ENCODE measurements around the gene QSOX2.
"Not testable (repeated sequence)": the region's sequence is repeated elsewhere in the genome, so short reads cannot be mapped to it uniquely, and the experiment has no call there.

The QSOX2 gene

DNA sequence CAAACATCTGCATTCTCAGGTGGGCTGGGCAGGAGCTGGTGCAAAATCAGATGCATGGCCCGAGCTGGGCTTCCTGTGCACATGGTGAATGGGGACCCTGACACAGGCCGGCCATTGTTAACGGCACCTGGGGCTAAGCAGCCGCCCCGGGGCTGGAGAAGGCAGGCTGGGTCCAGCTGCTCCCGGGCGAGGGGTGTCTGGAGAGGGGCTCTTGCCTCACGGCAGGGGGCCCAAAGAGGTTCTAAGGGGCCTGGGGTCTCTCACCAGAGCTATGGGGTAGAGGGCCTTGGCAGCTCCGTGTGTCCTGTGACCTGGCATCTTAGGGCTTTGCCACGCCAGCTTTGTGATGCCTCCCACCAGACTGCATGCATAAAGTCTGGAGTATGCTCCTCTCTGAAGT, 5.1 kb upstream of the QSOX2 start:
- no peak for DNase-seq

DNA sequence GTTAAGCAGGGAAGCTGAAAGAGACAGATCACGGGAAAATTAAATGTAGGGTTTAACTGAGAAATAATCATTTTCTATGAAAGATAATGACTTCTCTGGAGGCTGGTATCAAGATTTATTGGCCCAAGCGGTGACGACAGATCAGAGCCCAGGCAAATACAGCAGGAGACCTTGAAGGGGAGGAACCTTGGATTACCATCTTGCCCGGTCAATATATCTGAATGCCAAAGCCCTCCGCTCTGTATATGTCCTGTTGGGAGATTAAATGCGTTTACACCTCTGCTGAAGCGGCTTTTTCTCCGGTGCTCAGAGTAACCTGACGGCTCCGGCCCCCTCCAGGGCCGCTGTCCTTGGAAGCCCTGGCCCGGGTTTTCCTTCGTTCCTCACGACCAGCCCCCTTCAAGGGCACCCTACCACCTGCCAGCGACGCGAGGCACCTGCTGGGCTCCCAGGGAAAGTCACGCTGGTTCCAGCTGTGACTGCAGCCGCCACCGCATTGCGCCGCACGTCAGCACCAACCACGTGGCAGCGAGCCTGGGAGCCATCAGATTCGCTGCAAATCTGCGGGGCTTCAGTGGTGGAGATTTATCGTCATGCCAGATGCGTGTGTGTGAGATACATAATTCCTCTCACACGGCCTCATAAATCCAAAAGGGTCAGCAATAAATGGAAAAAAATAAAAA, 4.4 kb upstream of the QSOX2 start:
- DNase-seq = peak; percentile 14 to 46

DNA sequence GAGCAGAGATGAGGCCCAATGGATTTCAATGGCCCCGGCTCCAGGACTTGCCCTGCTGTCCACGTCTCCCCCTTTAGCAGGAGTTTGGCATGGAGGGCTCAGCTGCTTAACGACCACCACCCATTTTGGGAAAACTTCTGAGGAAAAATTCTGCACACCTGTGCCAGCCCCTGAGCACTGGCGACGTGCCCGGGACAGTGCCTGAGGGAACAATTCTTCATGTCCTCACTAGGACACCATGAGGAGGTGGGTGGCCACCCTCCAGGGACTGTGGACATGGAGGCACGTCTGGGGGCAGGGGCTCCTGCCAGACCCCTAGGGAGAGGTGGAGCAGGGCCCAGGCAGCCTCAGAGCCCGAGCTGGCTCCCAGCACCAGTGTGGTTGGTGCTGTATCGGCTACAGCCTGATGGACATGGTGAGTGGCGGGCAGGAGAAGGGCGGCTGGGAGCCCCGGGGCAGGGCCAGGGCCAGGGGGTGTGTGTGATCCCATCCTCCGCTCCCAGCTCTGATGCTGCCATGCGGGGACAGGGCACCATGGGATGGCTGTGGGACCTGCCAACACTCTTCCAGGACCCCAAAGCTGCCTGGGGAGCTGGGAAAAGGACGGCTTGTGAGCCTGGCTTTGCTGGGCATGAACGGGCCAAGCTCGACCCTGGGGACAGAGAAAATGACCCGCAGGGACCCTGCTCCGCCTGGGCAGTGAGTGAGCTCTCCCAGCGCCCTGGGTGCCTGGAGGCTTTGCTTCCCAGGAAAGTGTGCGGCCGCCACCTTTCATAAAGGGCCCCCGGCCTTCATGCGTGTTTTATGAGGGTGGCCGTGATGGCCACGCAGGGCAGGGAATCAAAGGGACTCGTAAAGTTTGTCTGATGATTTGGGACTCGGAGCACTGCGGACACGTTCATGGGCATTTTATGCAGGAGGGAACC, 3.6 kb upstream of the QSOX2 start:
- DNase-seq = no peak

DNA sequence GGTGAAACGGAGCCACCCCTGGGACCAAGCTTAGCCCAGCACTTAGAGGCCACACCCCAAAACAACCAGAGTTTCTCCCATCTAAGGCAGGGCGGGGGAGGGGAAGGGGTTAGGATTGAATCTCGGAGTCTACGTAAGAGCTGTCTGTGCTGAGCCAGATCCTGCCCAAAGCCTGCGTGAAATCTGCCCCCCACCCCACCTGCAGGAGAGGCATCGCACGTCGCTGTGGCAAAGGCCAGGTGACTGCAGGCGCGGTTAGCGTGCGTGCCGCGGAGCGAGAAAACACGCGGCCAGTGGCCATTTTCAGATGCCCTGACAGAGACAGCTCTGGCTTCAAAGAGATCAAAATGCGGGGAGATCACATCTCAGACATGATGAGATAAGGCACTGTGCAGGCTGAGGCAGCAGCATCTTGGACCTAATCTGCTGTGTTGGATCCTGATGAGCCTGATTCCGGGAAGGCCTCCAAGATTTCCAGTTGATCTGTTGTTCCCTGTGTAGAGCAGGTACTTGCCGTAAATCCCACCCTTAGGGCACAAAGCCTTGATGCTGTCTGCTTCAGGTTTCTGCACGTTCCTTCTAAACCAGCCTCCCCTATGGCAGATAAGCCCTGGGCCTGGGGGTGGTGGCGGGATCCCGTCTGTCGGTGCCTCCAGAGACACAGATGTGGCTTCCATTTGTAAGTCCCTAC, 2.5 kb upstream of the QSOX2 start:
- no peak for DNase-seq

DNA sequence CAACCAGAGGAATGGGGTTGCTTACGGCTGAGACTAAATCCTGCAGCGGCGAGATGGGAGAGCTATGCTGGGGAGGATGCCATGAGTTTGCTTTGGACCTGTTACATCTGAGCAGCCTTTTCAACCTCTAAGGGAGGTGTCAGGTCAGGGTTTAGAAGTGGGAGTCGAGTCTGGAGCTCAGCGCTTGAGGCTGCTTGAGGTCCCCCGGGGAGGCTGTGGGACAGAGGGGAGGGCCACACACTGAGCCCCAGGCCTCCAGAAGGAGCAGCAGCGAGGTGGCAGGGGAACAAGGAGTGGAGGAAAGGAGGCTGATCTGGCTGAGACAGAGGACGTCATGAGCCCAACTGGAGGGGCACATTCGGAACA, 1.9 kb upstream of the QSOX2 start:
- no peak for DNase-seq

DNA sequence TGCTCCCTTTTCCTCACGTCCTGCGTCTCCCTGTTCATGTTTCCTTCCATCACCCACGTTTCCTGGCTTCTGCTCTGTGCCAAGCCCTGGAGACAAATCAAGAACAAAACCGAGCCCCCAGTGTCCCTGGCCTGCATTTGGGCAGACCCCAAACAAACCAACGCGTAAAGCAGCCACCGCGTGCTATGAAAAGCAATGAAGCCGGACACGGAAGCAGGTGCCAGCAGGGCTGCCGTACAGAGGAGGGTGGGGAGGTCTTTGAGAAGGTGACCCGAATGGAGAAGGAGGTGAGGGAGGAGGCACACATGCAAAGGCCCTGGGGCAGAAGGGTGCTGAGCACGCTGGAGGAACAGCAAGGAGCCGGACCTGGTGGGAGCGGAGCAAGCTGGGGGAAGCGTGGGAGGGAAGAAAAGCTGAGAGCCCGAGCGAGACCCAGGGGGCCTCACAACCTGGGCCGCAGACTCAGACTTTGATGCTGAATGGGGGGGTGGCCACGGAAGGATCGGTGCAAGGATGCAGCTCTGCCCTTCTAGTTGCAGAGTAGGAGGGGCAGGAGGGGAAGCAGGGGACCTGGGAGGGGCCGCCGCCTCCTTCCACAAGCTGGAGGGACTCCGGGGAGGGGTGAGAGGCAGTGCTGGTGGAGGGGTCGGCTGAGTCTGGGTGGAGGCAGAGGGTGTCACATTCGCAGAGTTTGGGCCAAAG, 1.4 kb upstream of the QSOX2 start:
- no peak for DNase-seq

DNA sequence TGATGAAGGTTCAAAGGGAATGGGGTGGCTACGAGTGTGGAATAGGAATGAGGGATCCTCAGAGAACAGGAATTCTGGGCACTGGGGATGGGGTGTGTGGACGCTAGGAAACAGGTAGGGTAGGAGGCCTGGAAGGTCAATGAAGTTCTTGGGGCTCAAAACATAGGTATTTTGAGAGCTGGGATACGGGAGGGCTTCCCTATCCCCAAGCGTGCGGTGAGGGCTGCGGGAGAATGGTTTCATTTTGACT, 718 bp downstream of the QSOX2 start:
- DNase-seq = no peak

DNA sequence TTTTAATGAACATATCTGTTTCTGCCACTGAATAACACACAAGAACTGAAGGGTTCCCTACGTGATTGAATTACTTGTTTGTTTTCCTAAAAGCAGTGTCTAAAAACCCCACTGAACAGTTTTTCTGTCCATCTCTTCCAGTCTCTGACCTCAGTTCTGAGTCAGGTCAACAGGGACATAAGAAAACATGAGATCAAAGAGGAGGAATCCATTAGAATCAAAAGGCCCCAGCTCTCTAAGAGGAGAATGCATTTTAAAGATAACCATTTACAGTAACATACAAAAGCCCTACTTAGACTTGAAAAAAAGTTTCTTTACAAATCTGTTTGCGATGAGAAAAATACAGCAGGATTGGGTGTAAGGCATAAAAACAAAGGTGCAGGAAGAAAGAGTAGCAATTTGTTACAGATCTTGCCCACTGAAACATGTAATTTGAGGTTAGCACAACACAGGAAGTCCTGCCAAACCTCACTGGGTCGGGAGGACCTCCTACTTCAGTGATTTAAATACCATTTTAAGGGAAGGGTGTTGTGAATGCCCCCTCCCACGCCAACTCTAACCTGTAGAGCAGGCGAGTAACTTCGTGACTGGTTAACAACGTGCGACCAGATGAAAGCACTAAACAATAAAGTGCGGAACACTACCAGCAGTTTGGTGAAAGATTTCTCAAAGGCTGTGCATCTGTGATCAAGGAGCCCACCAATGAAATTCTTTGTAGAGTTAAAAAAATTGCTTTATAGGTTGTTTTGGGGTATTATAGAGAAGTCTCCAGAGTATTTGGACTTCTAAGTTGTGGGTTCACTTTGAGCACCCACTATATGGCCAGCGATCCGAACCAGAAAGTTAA, 1.3 kb downstream of the QSOX2 start:
- no peak for DNase-seq

DNA sequence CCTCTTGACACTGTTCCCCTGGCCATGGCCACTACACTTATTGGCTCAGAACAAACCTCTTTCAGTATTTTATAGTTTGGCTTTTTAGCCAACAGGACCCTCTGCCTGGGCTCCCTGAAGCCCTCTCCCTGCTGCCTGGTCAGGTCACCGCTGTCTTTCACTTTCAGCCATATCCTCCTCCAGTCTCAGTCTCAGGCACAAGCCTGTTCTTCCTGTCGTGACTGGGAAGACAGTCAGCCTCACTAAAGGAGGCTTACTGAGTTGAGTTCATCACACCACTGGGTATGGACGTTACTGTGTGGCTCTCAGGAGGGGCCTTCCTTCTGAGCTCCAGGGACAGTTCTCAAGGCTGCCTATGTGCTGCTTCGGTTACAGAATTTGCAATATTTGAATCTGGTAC, 2.0 kb downstream of the QSOX2 start:
- no peak for DNase-seq

DNA sequence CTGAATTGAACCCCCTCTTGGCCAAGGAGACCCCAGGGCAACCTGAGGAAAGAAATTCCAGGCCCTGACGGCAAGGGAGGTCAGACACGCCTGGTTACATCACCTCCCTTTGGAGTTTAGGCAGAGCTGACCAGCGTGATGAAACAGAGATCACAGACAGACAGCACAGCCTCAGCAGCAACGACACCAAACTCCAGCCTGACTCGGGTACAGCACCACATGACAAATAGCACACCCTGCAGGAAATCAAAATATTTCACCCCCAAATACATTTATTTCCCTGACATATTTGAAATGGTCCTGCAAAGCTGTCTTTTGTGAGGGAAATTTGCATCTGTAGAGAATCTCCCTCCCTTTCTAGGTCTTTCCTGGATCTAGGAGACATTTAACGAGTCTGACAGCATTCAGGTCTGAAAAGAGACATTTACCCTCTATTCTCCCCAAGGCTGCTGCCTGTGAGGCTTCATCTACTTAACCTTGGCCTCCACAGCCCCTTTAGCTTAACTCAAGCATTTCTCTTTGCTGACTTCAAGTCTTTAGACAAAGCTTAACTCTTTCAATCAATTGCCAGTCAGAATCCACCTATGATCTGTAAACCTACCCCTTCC, 2.6 kb downstream of the QSOX2 start:
- DNase-seq = no peak

DNA sequence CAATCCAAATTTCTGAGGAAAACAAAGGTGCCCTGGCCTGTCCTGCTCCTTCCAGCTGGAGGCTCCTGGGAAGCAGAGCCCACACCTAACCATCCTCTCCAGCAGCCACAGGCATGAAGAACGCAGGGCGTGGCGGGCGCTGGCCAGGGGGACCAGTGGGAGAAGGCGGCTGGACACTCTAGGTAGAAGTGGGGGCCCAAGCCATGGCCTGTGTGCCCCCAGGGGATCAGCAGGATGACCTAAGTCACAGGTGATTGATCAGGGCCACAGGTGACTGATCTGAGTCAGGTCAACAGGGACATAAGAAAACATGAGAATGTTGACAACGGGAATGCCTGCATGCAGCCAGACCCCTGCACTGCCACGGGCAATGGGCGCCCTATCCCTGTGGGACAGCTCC, 3.4 kb downstream of the QSOX2 start:
- DNase-seq = no peak

DNA sequence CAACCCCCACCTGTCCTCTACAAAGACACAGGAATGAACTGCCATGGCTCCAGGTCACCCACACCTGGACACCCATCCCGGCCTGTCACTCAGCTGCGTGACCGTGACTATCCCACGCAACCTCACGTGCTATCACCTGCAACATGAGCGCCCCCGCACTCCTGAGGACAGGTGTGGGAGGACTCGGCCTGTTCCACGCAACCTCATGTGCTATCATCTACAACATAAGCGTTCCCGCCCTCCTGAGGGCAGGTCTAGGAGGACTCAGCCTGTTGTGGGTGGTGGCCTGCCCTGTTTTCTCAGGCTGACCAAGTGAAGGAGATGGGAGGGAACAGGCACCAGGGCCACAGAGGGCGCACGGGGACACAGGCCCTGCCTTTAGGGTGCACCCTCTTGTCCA, 4.1 kb downstream of the QSOX2 start:
- no peak for DNase-seq

DNA sequence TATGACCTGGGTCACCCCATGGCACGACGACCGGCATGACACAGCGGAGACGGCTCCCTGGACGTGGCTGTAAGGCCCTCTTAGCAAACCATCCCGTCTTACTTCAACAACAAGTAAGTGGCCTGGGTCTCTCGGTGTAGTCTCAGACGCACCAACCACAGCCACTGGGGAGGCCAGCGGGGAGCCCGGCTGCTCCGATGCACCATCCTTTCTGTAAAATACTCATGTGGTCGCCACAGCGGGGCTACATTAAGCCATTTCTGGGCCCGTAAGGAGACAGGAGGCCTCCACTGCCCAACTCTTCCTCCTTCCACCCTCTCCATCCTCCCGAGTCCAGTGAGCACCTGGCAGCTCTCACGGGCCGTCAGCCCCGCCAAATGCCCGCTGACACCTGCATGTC, 4.7 kb downstream of the QSOX2 start:
- no peak for DNase-seq

DNA sequence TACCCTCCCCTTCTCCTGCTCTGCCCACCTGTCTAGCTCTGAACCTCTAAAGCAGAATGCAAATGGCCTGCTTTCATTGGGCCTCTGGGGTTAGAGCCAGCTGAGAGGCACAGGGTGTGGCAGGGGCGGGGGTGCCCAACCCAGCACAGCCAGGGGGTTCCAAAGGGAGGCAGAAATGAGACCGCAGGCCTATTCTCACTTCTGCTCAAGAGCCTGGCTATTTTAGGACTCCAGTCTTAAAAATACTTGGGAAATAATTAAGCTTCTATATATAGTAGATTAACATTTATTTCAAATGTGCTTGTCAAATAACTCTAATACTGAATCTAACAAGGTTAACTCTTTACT, 5.7 kb downstream of the QSOX2 start:
- peak; percentile 29 to 31 for DNase-seq

DNA sequence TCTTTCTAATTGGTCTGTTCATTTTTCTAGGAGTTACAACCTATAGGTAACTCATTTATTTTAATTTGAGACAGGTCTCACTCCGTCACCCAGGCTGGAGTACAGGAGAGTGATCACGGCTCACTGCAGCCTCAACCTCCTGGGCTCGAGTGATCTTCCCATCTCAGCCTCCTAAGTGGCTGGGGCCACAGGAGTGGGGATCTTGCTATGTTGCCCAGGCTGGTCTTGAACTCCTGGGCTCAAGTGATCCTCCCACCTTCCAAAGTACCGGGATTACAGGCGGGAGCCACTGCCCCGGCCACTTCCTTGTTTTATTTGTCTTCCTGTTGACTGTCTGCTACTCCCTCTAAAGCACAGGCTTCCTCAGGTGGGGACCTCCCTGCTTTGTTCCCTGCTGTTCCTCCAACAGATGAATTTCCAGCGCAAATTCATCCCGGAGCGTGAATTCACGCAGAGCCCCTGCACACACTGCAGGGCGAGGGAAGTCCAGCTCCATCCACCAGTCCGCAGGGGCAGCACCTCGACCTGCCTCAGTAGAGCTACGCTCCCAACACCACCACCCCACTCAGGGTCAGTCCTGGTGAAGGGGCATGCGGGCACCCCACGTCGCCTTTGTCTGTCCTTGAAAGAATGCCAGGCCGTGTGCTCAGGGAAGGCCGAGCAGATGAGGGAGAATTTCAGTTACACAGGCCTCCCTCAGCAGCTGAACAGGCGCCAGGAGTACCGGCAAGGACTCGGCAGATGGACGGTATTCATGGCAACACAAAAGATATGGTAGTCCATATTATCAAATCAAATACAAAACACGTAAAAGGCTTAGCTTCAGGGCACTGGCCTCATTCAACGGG, 6.3 kb downstream of the QSOX2 start:
- DNase-seq = no peak

DNA sequence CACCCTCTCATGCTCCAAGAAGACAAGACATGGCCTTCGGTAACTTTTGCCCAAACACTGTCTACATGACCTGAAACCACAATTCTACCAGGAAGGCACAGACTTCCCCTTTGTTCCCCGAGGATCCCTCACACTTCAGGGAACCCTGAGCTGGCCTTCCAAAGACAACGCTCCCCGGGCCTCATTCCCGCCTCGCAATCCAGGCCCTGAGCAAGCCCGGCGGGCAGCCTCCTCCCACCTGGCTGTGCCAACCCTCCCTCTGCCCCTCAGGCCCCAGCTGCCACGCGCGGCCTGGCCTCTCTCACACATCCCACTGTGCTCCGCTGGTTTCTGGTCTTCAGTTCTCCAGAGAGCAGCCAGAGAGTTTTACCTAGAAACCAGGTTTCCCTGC, 7.3 kb downstream of the QSOX2 start:
- no peak for DNase-seq

DNA sequence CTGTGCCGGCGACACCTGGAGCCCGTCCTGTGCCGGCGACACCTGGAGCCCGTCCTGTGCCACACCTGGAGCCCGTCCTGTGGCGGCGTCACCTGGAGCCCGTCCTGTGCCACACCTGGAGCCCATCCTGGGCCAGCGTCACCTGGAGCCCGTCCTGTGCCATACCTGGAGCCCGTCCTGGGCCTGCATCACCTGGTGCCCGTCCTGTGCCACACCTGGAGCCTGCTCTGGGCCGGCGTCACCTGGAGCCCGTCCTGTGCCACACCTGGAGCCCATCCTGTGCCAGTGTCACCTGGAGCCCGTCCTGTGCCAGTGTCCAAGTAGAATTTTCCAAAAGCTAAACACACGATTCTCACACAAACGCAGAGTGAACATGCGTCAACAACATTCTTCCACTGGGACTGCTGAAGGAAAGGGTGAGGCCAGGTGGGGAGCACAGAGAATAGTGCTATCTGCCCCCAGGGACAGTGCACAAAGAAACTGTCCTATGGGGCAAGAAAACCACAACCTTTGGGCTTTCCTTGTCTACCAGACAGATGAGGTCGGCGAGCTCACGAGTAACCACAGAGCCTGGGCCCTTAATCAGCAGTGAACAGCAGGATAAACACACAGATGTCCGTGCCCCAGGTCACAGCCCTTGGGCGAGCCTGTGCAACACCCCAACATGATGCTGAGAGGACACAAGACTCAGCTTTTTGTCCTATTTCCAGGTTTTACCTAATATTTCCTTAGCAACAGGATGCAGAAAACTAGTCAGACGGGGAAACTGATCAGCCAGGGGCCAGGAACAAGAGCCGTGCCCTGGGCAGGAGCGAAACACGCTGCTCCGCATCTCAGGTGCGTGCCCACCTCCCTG, 7.9 kb downstream of the QSOX2 start:
- DNase-seq = no peak

DNA sequence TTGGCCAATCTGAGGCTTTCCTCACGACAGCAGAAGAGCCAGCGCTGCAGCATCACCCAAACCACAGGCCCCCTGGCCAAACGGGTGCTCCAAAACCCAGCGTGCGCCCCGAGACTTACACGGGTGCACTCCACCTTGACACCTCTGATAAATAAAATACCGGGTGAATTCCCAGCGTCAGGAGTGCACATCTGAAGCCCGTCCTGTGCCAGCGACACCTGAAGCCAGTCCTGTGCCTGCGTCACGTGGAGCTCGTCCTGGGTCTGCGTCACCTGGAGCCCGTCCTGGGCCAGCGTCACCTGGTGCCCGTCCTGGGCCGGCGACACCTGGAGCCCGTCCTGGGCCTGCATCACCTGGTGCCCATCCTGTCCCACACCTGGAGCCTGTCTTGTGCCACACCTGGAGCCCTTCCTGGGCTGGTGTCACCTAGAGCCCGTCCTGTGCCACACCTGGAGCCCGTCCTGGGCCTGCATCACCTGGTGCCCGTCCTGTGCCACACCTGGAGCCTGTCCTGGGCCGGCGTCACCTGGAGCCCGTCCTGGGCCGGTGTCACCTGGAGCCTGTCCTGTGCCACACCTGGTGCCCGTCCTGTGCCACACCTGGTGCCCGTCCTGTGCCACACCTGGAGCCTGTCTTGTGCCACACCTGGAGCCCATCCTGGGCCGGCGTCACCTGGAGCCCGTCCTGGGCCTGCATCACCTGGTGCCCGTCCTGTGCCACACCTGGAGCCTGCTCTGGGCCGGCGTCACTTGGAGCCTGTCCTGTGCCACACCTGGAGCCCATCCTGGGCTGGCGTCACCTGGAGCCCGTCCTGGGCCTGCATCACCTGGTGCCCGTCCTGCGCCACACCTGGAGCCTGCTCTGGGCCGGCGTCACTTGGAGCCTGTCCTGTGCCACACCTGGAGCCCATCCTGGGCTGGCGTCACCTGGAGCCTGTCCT, 8.9 kb downstream of the QSOX2 start:
- DNase-seq = not testable (repeated sequence)
